RWPE2 (cell line): ENCODE data around the gene SBNO2.

Source experiments
- ATAC-seq: fragments of 200-7000 bp; cut with Tn5 transposase; 3 replicates; pipeline ENCODE4 v1.9.1; 2021; ENCODE audit warnings: low read depth
- DNase-seq: peaks from one replicate; pipeline ENCODE4 v3.0.0-alpha.2; 2020; ENCODE audit warnings: low spot score
- H3K27ac ChIP-seq: fragments of 450-650 bp; 2 replicates; pipeline ENCODE4 v1.5.1; 2017; ENCODE audit warnings: mild to moderate bottlenecking; ENCODE audit not compliant: poor library complexity, severe bottlenecking
- H3K27me3 ChIP-seq: fragments of 250-450 bp; sonication (Bioruptor Pico); 2 replicates; pipeline ENCODE4 v1.5.1; 2021; ENCODE audit warnings: mild to moderate bottlenecking, moderate library complexity; ENCODE audit not compliant: insufficient read depth, poor library complexity, severe bottlenecking
- H3K36me3 ChIP-seq: fragments of 250-450 bp; sonication (Bioruptor Pico); 2 replicates; pipeline ENCODE4 v1.5.1; 2020; ENCODE audit warnings: low read depth, mild to moderate bottlenecking, moderate library complexity
- H3K4me1 ChIP-seq: fragments of 250-450 bp; sonication (Bioruptor Pico); 2 replicates; pipeline ENCODE4 v1.5.1; 2021; ENCODE audit warnings: mild to moderate bottlenecking, moderate library complexity; ENCODE audit not compliant: insufficient read depth, poor library complexity, severe bottlenecking
- H3K4me3 ChIP-seq: fragments of 250-450 bp; sonication (Bioruptor Pico); 2 replicates; pipeline ENCODE4 v1.5.1; 2021; ENCODE audit warnings: mild to moderate bottlenecking, moderate library complexity; ENCODE audit not compliant: severe bottlenecking
- H3K9me3 ChIP-seq: fragments of 250-450 bp; sonication (Bioruptor Pico); 2 replicates; pipeline ENCODE4 v1.5.1; 2021; ENCODE audit warnings: mild to moderate bottlenecking, moderate library complexity; ENCODE audit not compliant: severe bottlenecking
- CTCF ChIP-seq: fragments of 450-650 bp; IDR thresholded peaks from one replicate; pipeline ENCODE4 v1.5.1; 2017; ENCODE audit warnings: mild to moderate bottlenecking, moderate library complexity; ENCODE audit not compliant: poor library complexity, severe bottlenecking

The SBNO2 gene

GRCh38 chr19:1066251-1066747 is 107.8 kb downstream of the SBNO2 start:
- TF ChIP-seq CTCF, result no peak
- H3K4me1 ChIP-seq, result peaks cover 17% of the 10 kb centered on the region
- H3K36me3 ChIP-seq, result no peaks in the 10 kb centered on the region
- DNase-seq (no peak), ATAC-seq (no peak)
- peak overlapping the region; percentile 38 for H3K4me3 ChIP-seq
- H3K27me3 ChIP-seq, result peaks cover 6% of the 10 kb centered on the region
- peak overlapping the region; percentile 79 for H3K27ac ChIP-seq
- no peaks in the 10 kb centered on the region for H3K9me3 ChIP-seq

GRCh38 chr19:1065606-1066109 is 108.4 kb downstream of the SBNO2 start:
- Histone ChIP-seq H3K4me1 (peaks cover 17% of the 10 kb centered on the region), H3K9me3 (no peaks in the 10 kb centered on the region), H3K4me3 (no peak overlapping the region), H3K36me3 (no peaks in the 10 kb centered on the region), H3K27ac (peak overlapping the region; percentile 79), H3K27me3 (peaks cover 2% of the 10 kb centered on the region)
- ATAC-seq (peak; percentile 59), DNase-seq (no peak)
- TF ChIP-seq CTCF, result no peak

GRCh38 chr19:1064661-1065605 is 109.1 kb downstream of the SBNO2 start:
- ATAC-seq, result peak; percentile 68
- Histone ChIP-seq H3K27ac (peak overlapping the region; percentile 79), H3K36me3 (no peaks in the 10 kb centered on the region), H3K27me3 (no peaks in the 10 kb centered on the region), H3K4me3 (no peak overlapping the region), H3K4me1 (peaks cover 17% of the 10 kb centered on the region), H3K9me3 (no peaks in the 10 kb centered on the region)
- DNase-seq, result no peak
- peak; percentile 75 for TF ChIP-seq CTCF

- Histone ChIP-seq H3K27ac (peak overlapping the region; percentile 79), H3K36me3 (no peaks in the 10 kb centered on the region), H3K4me1 (peaks cover 17% of the 10 kb centered on the region), H3K27me3 (no peaks in the 10 kb centered on the region), H3K9me3 (no peaks in the 10 kb centered on the region), H3K4me3 (no peak overlapping the region)
- TF ChIP-seq CTCF, result no peak
- DNase-seq (no peak), ATAC-seq (no peak)
These were observed 110.0 kb downstream of the SBNO2 start for GRCh38 chr19:1063909-1064660.
